Mononuclear cell (primary cell): ENCODE data around the gene NFAT5. TPM values are rescaled to one million over a fixed set of nuclear protein-coding genes. Genes with fewer than 3 reads are reported as not detected.
"Not testable (repeated sequence)": the region's sequence is repeated elsewhere in the genome, so short reads cannot be mapped to it uniquely, and the experiment has no call there.

ENCODE experiments used
- H3K27me3 ChIP-seq: 2 replicates; pipeline ENCODE4 v1.6.0; 2011; ENCODE audit warnings: low read length, control low read depth; ENCODE audit not compliant: insufficient read depth
- H3K4me1 ChIP-seq: 2 replicates; pipeline ENCODE4 v1.5.1; 2011; ENCODE audit warnings: mild to moderate bottlenecking, low read length, control low read depth; ENCODE audit not compliant: insufficient read depth
- H3K4me3 ChIP-seq: 2 replicates; pipeline ENCODE4 v1.5.1; 2011; ENCODE audit warnings: mild to moderate bottlenecking, low read length, moderate library complexity
- H3K9me3 ChIP-seq: 2 replicates; pipeline ENCODE4 v1.5.1; 2011; ENCODE audit warnings: low read depth, mild to moderate bottlenecking, control low read depth, low read length
- total RNA-seq: library from RNA; depleted of rRNA; stranded (reverse); fragments of >200 nt; gene quantifications from one replicate; pipeline ENCODE4 v1.2.3, GENCODE V29; 2012

Gene NFAT5
- total RNA-seq, 1 donor: 43.0 TPM

- not testable (repeated sequence) for H3K9me3 ChIP-seq, H3K27me3 ChIP-seq, H3K4me3 ChIP-seq, H3K4me1 ChIP-seq
Measured at GRCh38 chr16:69636563-69637146, 70.9 kb downstream of the NFAT5 start.

DNA sequence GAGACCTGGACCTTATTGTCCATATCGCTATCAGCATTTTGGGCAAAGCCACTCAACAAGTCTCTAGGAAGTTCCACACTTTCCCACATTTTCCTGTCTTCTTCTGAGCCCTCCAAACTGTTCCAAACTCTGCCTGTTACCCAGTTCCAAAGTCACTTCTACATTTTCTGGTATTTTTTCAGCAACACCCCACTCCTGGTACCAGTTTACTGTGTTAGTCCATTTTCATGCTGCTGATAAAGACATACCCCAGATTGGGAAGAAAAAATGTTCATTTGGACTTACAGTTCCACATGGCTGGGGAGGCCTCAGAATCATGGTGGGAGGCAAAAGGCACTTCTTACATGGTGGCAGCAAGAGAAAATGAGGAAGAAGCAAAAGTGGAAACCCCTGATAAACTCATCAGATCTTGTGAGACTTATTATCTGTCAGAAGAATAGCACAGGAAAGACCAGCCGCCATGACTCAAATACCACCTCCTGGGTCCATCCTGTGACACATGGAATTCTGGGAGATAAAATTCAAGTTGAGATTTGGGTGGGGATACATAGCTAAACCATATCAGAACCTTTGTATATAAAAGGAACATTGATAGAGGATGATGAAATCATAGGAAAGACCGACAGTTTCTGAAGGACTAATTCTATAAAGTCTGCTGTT lies 71.6 kb downstream of the NFAT5 start:
- H3K27me3 ChIP-seq, H3K4me3 ChIP-seq, H3K4me1 ChIP-seq, H3K9me3 ChIP-seq: not testable (repeated sequence)

- H3K9me3 ChIP-seq, H3K4me1 ChIP-seq, H3K27me3 ChIP-seq, H3K4me3 ChIP-seq: not testable (repeated sequence)
Measured at GRCh38 chr16:69643997-69644396, 78.2 kb downstream of the NFAT5 start.

GRCh38 chr16:69644790-69645189 lies 79.0 kb downstream of the NFAT5 start:
- no peaks in the 10 kb centered on the region for H3K9me3 ChIP-seq
- no peaks in the 10 kb centered on the region for H3K27me3 ChIP-seq
- no peak overlapping the region for H3K4me3 ChIP-seq
- no peaks in the 10 kb centered on the region for H3K4me1 ChIP-seq

DNA sequence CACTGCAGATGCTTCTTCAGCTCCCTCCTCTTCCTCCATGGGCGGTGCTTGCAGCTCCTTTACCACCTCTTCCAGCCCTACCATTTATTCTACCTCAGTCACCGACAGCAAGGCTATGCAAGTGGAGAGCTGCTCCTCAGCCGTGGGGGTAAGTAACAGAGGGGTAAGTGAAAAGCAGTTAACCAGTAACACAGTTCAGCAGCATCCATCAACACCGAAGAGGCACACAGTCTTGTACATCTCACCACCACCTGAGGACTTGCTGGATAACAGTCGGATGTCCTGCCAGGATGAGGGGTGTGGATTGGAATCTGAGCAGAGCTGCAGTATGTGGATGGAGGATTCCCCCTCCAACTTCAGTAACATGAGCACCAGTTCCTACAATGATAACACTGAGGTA lies 81.3 kb downstream of the NFAT5 start:
- Histone ChIP-seq H3K4me3 (no peak overlapping the region), H3K27me3 (no peaks in the 10 kb centered on the region), H3K9me3 (no peaks in the 10 kb centered on the region), H3K4me1 (no peaks in the 10 kb centered on the region)

DNA sequence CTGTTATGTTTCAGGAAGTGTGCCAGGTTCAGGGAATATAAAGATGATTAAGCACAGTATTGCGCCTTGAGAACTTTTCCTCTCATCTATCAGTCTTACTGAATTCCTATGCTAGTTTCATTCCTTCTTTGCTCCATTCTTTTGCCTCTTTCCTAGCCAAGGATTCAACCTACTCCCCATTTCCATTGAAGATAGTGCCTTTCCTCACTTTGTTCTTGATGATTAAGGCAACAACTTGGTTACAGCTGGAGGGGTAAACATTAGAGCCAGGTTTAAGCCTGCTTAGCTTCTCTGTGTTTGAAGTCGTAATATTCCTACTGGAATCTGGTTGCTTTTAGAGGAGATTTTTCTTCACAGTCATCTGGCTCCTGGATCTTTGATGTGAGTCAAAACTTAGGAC lies 85.5 kb downstream of the NFAT5 start:
- Histone ChIP-seq H3K4me3 (no peak overlapping the region), H3K27me3 (no peaks in the 10 kb centered on the region), H3K4me1 (no peaks in the 10 kb centered on the region), H3K9me3 (no peaks in the 10 kb centered on the region)

DNA sequence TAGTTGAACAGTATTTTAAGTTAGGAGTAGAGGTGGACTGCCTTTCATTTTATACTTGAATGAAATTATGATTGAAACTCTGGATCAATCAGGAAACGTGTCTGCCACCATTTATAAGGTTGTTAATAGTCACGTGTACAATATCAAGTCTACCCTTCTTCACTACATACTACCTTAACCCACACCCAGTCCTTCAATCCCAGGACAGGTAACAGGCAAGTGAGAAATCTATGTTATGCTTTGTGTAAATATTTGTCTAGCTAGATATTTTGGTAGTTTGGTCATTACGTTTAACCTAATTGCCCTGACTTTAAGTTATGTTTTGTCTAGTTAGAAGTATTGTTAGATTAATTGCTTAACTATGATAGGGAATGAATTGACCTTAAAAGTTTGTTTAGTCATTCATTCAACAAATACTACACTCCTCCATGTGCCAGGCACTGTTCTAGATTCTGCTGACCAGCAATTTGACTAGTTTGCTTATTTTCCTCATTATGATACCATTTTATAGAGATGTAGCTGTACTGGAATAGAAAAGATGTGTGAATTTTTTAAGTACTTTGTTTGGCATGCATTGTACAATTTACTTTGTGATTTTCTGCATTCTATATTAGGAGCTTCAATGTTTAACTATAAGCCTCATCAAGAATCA lies 88.6 kb downstream of the NFAT5 start:
- H3K27me3 ChIP-seq: no peaks in the 10 kb centered on the region
- no peaks in the 10 kb centered on the region for H3K4me1 ChIP-seq
- H3K4me3 ChIP-seq: no peak overlapping the region
- no peaks in the 10 kb centered on the region for H3K9me3 ChIP-seq

- Histone ChIP-seq H3K27me3 (no peaks in the 10 kb centered on the region), H3K4me3 (no peak overlapping the region), H3K4me1 (no peaks in the 10 kb centered on the region), H3K9me3 (no peaks in the 10 kb centered on the region)
Measured at GRCh38 chr16:69660166-69660565, 94.4 kb downstream of the NFAT5 start.

GRCh38 chr16:69662901-69663300 lies 97.1 kb downstream of the NFAT5 start:
- H3K9me3 ChIP-seq: no peaks in the 10 kb centered on the region
- H3K27me3 ChIP-seq: no peaks in the 10 kb centered on the region
- H3K4me3 ChIP-seq: no peak overlapping the region
- H3K4me1 ChIP-seq: no peaks in the 10 kb centered on the region

GRCh38 chr16:69663846-69664245 lies 98.1 kb downstream of the NFAT5 start:
- Histone ChIP-seq H3K4me1 (no peaks in the 10 kb centered on the region), H3K9me3 (no peaks in the 10 kb centered on the region), H3K4me3 (no peak overlapping the region), H3K27me3 (no peaks in the 10 kb centered on the region)

DNA sequence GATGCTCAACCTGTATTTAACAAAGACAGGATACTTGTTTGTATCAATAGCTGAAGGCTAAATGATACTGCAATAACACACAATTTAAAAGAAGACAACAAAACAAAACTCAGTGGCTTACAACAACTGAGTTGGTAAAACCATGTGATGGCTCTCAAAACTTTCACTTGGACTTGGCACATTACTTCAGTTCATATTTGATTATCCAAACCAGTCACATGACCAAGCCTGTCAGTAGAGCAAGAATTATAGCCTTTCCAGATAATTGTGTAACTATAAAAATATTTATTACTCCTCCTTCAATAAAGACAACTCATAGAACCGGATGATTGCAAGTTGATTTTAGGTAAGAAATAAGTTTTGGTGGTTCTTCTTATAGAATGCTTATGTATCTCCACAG lies 103.8 kb downstream of the NFAT5 start:
- no peaks in the 10 kb centered on the region for H3K27me3 ChIP-seq
- no peak overlapping the region for H3K4me3 ChIP-seq
- H3K9me3 ChIP-seq: no peaks in the 10 kb centered on the region
- no peaks in the 10 kb centered on the region for H3K4me1 ChIP-seq

DNA sequence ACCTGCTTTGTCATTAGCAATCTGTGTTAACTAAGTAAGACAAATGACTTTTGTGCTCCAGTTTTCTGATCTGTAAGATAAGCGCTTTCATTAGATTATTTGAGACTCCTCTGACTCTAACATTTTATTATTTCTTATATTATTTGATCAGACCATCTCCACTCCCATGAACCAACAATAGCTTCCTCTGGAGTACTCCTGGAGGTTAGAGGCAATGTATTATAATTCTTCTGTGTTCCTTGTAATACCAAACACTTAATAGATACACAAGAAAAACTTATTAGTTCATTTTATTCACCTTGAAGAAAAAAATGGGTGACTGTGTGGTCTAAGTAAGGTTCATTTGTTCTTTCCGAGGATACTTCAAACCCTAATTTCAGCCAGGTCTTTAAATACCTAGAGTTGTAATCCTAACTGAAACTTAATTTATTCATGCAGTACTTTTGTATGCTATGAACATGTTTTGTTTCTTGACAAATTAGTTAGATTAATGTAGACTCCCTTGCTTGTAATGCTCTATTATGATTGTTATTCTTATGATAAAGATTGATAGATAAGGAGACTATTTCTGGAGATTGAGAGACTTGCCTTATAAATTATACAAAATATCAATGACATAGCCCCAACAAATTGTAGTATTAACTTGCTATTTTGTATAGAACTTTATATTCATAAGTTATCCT lies 106.7 kb downstream of the NFAT5 start:
- H3K4me1 ChIP-seq: no peaks in the 10 kb centered on the region
- H3K27me3 ChIP-seq: no peaks in the 10 kb centered on the region
- H3K9me3 ChIP-seq: no peaks in the 10 kb centered on the region
- H3K4me3 ChIP-seq: no peak overlapping the region

- Histone ChIP-seq H3K4me3 (no peak overlapping the region), H3K27me3 (no peaks in the 10 kb centered on the region), H3K9me3 (no peaks in the 10 kb centered on the region), H3K4me1 (no peaks in the 10 kb centered on the region)
Measured at GRCh38 chr16:69672998-69673713, 107.4 kb downstream of the NFAT5 start.

GRCh38 chr16:69680358-69680757 lies 114.6 kb downstream of the NFAT5 start:
- no peaks in the 10 kb centered on the region for H3K9me3 ChIP-seq
- H3K4me3 ChIP-seq: no peak overlapping the region
- no peaks in the 10 kb centered on the region for H3K27me3 ChIP-seq
- no peaks in the 10 kb centered on the region for H3K4me1 ChIP-seq

- Histone ChIP-seq H3K9me3 (no peaks in the 10 kb centered on the region), H3K4me3 (no peak overlapping the region), H3K4me1 (no peaks in the 10 kb centered on the region), H3K27me3 (no peaks in the 10 kb centered on the region)
Measured at GRCh38 chr16:69688589-69688988, 122.8 kb downstream of the NFAT5 start.
